HepG2 (cell line): ENCODE measurements around the gene NAGK. TPM values are rescaled to one million over a fixed set of nuclear protein-coding genes. Genes with fewer than 3 reads are reported as not detected.

Experiments
- AHDC1 ChIP-seq: sonication (generic); formaldehyde crosslinking; IDR thresholded peaks from 2 replicates; pipeline ENCODE4 v1.5.1; 2020; ENCODE audit warnings: mild to moderate bottlenecking, missing genetic modification reagents, borderline replicate concordance
- CREBL2 ChIP-seq: sonication (generic); formaldehyde crosslinking; IDR thresholded peaks from 2 replicates; pipeline ENCODE4 v1.8.1; 2023; ENCODE audit warnings: missing genetic modification reagents, mild to moderate bottlenecking, borderline replicate concordance
- ELF4 ChIP-seq: sonication (generic); formaldehyde crosslinking; IDR thresholded peaks from 2 replicates; pipeline ENCODE4 v1.5.0; 2020; ENCODE audit warnings: missing genetic modification reagents, mild to moderate bottlenecking, moderate library complexity, borderline replicate concordance
- FOXM1 ChIP-seq: sonication (generic); formaldehyde crosslinking; IDR thresholded peaks from 2 replicates; pipeline ENCODE4 v1.5.0; 2020; ENCODE audit warnings: missing genetic modification reagents
- KLF13 ChIP-seq: sonication (generic); formaldehyde crosslinking; IDR thresholded peaks from 2 replicates; pipeline ENCODE4 v1.4.0; 2020; ENCODE audit warnings: mild to moderate bottlenecking, missing genetic modification reagents
- NFIC ChIP-seq: IDR thresholded peaks from 2 replicates; pipeline ENCODE4 v1.6.1; 2012; ENCODE audit warnings: mild to moderate bottlenecking, low read length, inconsistent platforms
- RNF219 ChIP-seq: sonication (generic); formaldehyde crosslinking; IDR thresholded peaks from 2 replicates; pipeline ENCODE4 v1.5.0; 2020; ENCODE audit warnings: mild to moderate bottlenecking, missing genetic modification reagents
- TAF15 ChIP-seq: fragments of 200-400 bp; formaldehyde crosslinking; IDR thresholded peaks from one replicate; pipeline ENCODE4 v1.6.1; 2018; ENCODE audit warnings: mild to moderate bottlenecking, low read depth, low read length; ENCODE audit not compliant: poor library complexity, severe bottlenecking
- ZHX1 ChIP-seq: sonication (generic); formaldehyde crosslinking; IDR thresholded peaks from 2 replicates; pipeline ENCODE4 v1.8.1; 2022; ENCODE audit warnings: low read depth, mild to moderate bottlenecking, missing genetic modification reagents
- ZMYM2 ChIP-seq: sonication (generic); formaldehyde crosslinking; IDR thresholded peaks from 2 replicates; pipeline ENCODE4 v1.8.0; 2022; ENCODE audit warnings: mild to moderate bottlenecking, missing genetic modification reagents
- ZNF430 ChIP-seq: sonication (generic); formaldehyde crosslinking; IDR thresholded peaks from 2 replicates; pipeline ENCODE4 v1.9.0; 2021; ENCODE audit warnings: mild to moderate bottlenecking, missing genetic modification reagents
- ZNF678 ChIP-seq: sonication (generic); formaldehyde crosslinking; IDR thresholded peaks from 2 replicates; pipeline ENCODE4 v1.4.0; 2020; ENCODE audit warnings: mild to moderate bottlenecking, missing genetic modification reagents
- ZNF768 ChIP-seq: sonication (generic); formaldehyde crosslinking; IDR thresholded peaks from 2 replicates; pipeline ENCODE4 v1.4.0; 2020; ENCODE audit warnings: missing genetic modification reagents
- ZNF850 ChIP-seq: sonication (generic); formaldehyde crosslinking; conservative IDR thresholded peaks from 2 replicates; pipeline ENCODE4 v1.9.0; 2021; ENCODE audit warnings: mild to moderate bottlenecking, missing genetic modification reagents
- ZSCAN21 ChIP-seq: sonication (generic); formaldehyde crosslinking; IDR thresholded peaks from 2 replicates; pipeline ENCODE4 v1.8.0; 2022; ENCODE audit warnings: mild to moderate bottlenecking, missing genetic modification reagents, moderate library complexity, borderline replicate concordance
- polyA plus RNA-seq, 8 experiments: library from polyadenylated mRNA; depleted of rRNA in 3 of 8; stranded (reverse) in 7 of 8; unstranded in 1 of 8; fragments of >200 nt; fragmentation: Illumina TruSeq in 4 of 8; extraction: Trizol in 4 of 8; gene quantifications; 2 replicates each; pipeline versions ENCODE4 v1.2.1 to v1.2.3, GENCODE V29; 2011 to 2016; ENCODE audit warnings: low read depth in 4 of 8, missing spikeins in 1 of 8, mixed read lengths in 1 of 8; ENCODE audit not compliant: insufficient read depth in 1 of 8
- total RNA-seq, 5 experiments: library from RNA; depleted of rRNA; stranded (reverse); fragments of >200 nt; fragmentation: Illumina TruSeq; extraction: Trizol; gene quantifications; 2 replicates each; pipeline ENCODE4 v1.2.3, GENCODE V29; 2016; ENCODE audit warnings: low read depth in 1 of 5
- TF ChIP-seq, protein P1 (sequence below): sonication (generic); formaldehyde crosslinking; conservative IDR thresholded peaks from 2 replicates; pipeline ENCODE4 v1.4.0; 2020; ENCODE audit warnings: missing genetic modification reagents

NAGK gene
- total and polyA plus RNA-seq, 2 of the 13 experiments (the other 11 are each of a cell fraction or from before 2014, with no cell fraction given) = 24.4 to 35.2 TPM

- peak; percentile 10; the same call in 1 of the 2 replicates for TF ChIP-seq AHDC1 (CRISPR knock-in tag)
- no peak for TF ChIP-seq ZMYM2 (CRISPR knock-in tag)
- TF ChIP-seq RNF219 (CRISPR knock-in tag) = peak; percentile 98
- peak; percentile 95 for TF ChIP-seq ZSCAN21 (CRISPR knock-in tag)
- peak; percentile 84; the same call in 1 of the 2 replicates for TF ChIP-seq ZHX1
- TF ChIP-seq CREBL2 (CRISPR knock-in tag) = peak; percentile 95
- no peak for TF ChIP-seq NFIC
- peak; percentile 97 for TF ChIP-seq ELF4
- no peak for TF ChIP-seq ZNF850 (CRISPR knock-in tag)
- peak; percentile 78; the same call in 1 of the 2 replicates for TF ChIP-seq ZNF678 (CRISPR knock-in tag)
- TF ChIP-seq, protein P1, sequence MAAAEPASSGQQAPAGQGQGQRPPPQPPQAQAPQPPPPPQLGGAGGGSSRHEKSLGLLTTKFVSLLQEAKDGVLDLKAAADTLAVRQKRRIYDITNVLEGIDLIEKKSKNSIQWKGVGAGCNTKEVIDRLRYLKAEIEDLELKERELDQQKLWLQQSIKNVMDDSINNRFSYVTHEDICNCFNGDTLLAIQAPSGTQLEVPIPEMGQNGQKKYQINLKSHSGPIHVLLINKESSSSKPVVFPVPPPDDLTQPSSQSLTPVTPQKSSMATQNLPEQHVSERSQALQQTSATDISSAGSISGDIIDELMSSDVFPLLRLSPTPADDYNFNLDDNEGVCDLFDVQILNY (CRISPR knock-in tag) = peak; percentile 81
- peak; percentile 61; the same call in 1 of the 2 replicates for TF ChIP-seq FOXM1
- TF ChIP-seq TAF15 = peak; percentile 26
- TF ChIP-seq KLF13 (CRISPR knock-in tag) = no peak
- TF ChIP-seq ZNF768 (CRISPR knock-in tag) = no peak; the same call in none of the 2 replicates
- TF ChIP-seq ZNF430 (CRISPR knock-in tag) = 0 out of 2 replicates have a peak, but pooled peaks have one; percentile 4
Observed at GRCh38 chr2:71068218-71069035, at the start of gene NAGK (continued).
